ENCODE measurements around the gene PIP4K2B.
A peak's percentile ranks its signal among the peaks of the same experiment; 100 is the strongest.
"Not testable (repeated sequence)": the region's sequence is repeated elsewhere in the genome, so short reads cannot be mapped to it uniquely, and the experiment has no call there.

PIP4K2B gene

DNA sequence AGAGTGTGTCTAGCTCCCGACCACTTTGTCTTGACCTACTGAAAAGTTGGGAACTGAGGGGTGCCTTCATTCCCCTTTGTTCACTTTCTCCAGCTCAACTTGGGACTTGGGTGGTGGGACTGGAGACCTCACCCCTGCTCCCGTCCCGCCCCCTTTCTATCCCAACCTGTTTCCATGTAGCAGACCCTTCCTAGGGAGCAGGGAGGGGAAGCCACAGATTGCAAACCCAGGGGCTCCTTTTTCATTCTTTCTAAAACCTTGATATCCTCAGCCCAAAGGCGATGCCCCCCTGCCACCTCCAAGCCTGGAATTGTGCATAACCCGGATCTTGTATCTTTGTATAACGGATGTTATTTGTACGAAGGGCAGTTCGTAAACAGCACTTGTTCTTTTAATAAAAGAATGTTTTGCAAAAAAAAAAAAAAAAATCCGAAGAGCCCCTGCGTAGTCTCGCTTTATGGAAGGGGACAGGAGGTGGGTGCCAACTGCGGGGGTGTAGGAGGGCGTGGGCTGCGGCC is 69.9 kb downstream of the PIP4K2B start:
- Histone ChIP-seq H3K27me3 (no peaks in the 10 kb centered on the region), H3K27ac (peak overlapping the region; percentile 86 to 94), H3K36me3 (peaks cover 7 to 41% (median 29%) of the 10 kb centered on the region in 3 donors), H3K4me1 (peaks cover 0 to 47% (median 36%) of the 10 kb centered on the region in 4 donors), H3K9me3 (no peaks in the 10 kb centered on the region), H3K4me3 (peak overlapping the region; percentile 68 to 79)
- DNase-seq = no peak
- intact Hi-C loops (cut with DNase I; ENCODE audit: low total_unique reads) = no loop called here
- TF ChIP-seq, protein P1, sequence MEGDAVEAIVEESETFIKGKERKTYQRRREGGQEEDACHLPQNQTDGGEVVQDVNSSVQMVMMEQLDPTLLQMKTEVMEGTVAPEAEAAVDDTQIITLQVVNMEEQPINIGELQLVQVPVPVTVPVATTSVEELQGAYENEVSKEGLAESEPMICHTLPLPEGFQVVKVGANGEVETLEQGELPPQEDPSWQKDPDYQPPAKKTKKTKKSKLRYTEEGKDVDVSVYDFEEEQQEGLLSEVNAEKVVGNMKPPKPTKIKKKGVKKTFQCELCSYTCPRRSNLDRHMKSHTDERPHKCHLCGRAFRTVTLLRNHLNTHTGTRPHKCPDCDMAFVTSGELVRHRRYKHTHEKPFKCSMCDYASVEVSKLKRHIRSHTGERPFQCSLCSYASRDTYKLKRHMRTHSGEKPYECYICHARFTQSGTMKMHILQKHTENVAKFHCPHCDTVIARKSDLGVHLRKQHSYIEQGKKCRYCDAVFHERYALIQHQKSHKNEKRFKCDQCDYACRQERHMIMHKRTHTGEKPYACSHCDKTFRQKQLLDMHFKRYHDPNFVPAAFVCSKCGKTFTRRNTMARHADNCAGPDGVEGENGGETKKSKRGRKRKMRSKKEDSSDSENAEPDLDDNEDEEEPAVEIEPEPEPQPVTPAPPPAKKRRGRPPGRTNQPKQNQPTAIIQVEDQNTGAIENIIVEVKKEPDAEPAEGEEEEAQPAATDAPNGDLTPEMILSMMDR (IDR thresholded peaks at IDR 0.05) = no peak

DNA sequence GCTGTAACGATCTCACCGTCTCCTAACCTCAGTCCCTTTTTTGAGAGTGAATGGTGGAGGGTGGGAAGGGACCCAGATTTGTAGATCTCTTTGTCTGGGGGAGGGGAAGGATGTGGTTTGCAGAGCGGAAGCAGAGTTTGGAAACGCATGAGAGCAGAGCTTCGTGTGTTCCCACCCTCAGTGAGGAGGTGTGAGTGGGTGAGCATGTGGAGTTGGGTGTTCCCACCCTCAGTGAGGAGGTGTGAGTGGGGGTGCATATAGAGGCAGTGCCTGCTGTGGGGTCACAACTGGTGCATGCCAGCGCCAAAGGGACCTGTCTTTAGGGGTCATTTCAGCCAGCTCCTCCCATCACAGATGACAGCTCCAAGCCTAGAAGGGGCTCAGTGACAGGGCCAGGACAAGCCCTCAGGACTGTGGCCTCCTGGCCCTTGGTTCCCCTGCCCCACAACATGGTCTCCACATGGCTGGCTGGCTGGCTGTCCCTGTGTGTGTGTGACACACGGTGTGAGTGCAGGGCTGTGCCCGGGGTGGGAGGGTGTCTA is 71.0 kb downstream of the PIP4K2B start:
- H3K4me3 ChIP-seq = no peak overlapping the region
- H3K27me3 ChIP-seq = no peaks in the 10 kb centered on the region
- peaks cover 0 to 44% (median 35%) of the 10 kb centered on the region in 4 donors for H3K4me1 ChIP-seq
- H3K36me3 ChIP-seq = peaks cover 4 to 42% (median 22%) of the 10 kb centered on the region in 3 donors
- H3K27ac ChIP-seq = peak overlapping the region in 1 of 2 donors; percentile 94
- no peak for DNase-seq
- H3K9me3 ChIP-seq = no peaks in the 10 kb centered on the region
- TF ChIP-seq, protein P1 (IDR thresholded peaks at IDR 0.05) = no peak
- intact Hi-C loops (cut with DNase I; ENCODE audit: low total_unique reads) = no loop called here

DNA sequence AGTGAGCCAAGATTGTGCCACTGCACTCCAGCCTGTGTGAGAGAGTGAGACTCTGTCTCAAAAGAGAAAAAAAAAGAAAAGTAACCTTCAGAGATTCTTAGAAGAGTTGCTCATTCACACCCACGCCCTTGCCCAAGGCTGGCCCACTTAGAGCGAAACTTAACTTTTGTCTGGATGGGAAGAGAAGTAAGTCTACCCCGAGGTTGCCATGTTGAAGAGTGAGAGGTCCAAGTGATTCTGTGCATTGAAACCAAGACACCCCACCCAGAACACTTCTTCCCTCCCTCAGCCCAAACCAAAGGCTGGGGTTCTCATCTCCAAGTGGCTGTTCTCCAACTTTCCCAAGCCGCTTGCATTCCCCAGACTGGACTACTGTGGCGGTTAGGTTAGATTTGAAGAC is 71.6 kb downstream of the PIP4K2B start:
- Histone ChIP-seq H3K27ac (no peak overlapping the region), H3K4me1 (peaks cover 0 to 39% (median 30%) of the 10 kb centered on the region in 4 donors), H3K9me3 (no peaks in the 10 kb centered on the region), H3K27me3 (no peaks in the 10 kb centered on the region), H3K36me3 (peaks cover 3 to 43% (median 24%) of the 10 kb centered on the region in 3 donors), H3K4me3 (no peak overlapping the region)
- intact Hi-C loops (cut with DNase I; ENCODE audit: low total_unique reads) = no loop called here
- TF ChIP-seq, protein P1 (IDR thresholded peaks at IDR 0.05) = no peak
- DNase-seq = no peak

DNA sequence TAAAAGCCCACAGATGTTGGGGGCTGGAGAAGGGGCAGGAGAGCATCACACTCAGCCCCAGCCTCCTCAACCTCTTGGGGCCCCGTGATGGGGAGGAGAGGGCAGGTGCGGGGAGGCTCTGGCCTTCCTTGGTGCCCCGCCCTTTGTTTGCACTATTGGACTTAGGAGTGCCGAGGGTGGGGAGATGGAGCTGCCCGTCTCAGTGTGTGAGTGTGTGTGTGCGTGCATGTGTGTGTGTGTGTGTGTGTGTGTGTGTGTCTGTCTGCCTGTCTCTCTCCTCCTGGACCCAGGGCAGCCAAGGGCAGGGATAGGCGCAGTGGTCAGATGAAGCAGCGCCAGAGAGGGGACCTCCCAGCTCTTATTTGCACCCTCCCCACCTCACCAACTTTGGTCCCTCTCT is 73.2 kb downstream of the PIP4K2B start:
- DNase-seq; H3K27ac ChIP-seq; H3K27me3 ChIP-seq; intact Hi-C loops (cut with DNase I; ENCODE audit: low total_unique reads); H3K4me3 ChIP-seq; H3K9me3 ChIP-seq: not testable (repeated sequence)
- Histone ChIP-seq H3K4me1 (peaks cover 0 to 23% (median 15%) of the 10 kb centered on the region in 4 donors), H3K36me3 (peaks cover 10 to 54% (median 38%) of the 10 kb centered on the region in 3 donors)

DNA sequence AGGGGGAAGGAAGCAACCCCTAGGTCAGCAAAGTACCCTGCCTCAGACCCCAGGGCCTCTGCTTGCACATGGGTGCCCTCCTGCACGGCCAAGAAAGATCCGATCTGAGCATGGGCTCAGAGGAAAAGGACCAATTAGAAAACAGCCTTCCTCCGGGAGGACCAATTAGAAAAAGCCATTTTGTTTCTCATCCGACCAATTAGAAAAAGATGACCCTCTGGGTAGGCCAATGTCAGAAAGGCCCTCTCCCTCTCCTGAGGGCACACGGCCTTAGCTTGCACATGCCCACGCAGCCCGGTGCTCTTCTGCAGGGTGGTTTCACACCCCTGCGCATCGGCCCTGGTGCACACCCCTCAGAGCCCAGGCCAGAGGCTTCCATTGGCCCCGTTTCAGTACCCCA is 74.3 kb downstream of the PIP4K2B start:
- Histone ChIP-seq H3K27me3 (no peaks in the 10 kb centered on the region), H3K4me1 (peaks cover 0 to 17% (median 8%) of the 10 kb centered on the region in 4 donors), H3K27ac (no peak overlapping the region), H3K36me3 (peaks cover 19 to 65% (median 49%) of the 10 kb centered on the region in 3 donors), H3K9me3 (no peaks in the 10 kb centered on the region), H3K4me3 (no peak overlapping the region)
- DNase-seq = no peak
- intact Hi-C loops (cut with DNase I; ENCODE audit: low total_unique reads) = no loop called here
- TF ChIP-seq, protein P1 (IDR thresholded peaks at IDR 0.05) = no peak

DNA sequence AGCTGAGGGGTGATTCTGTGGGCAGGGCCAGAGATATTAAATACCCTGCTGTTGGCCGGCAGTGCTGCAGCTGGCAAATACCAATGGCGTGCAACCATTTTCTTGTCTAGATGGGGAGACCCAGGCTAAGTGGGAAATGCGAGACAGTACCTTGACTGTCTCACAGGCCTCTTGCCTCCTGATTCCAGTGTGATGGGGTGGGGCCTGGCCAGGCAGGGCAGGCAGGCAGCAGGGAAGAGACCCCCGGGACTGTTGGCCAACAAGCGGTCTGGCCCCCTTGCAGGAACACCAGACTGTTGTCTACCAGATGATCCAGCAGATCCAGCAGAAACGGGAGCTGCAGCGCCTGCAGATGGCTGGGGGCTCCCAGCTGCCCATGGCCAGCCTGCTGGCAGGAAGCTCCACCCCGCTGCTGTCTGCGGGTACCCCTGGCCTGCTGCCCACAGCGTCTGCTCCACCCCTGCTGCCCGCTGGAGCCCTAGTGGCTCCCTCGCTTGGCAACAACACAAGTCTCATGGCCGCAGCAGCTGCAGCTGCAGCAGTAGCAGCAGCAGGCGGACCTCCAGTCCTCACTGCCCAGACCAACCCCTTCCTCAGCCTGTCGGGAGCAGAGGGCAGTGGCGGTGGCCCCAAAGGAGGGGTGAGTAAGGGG is 74.9 kb downstream of the PIP4K2B start:
- no peaks in the 10 kb centered on the region for H3K9me3 ChIP-seq
- peaks cover 0 to 13% (median 5%) of the 10 kb centered on the region in 4 donors for H3K4me1 ChIP-seq
- no peak overlapping the region for H3K27ac ChIP-seq
- H3K27me3 ChIP-seq = no peaks in the 10 kb centered on the region
- peak in 1 of 2 donors; percentile 54 for DNase-seq
- H3K4me3 ChIP-seq = no peak overlapping the region
- peaks cover 24 to 71% (median 55%) of the 10 kb centered on the region in 3 donors for H3K36me3 ChIP-seq
- TF ChIP-seq, protein P1 (IDR thresholded peaks at IDR 0.05) = no peak
- intact Hi-C loops (cut with DNase I; ENCODE audit: low total_unique reads) = no loop called here
